Osteocyte (in vitro differentiated cells): ENCODE measurements around the gene DNAJB2. TPM values are rescaled to one million over a fixed set of nuclear protein-coding genes. Genes with fewer than 3 reads are reported as not detected.

Experiments used
- DNase-seq: peaks from one replicate; pipeline ENCODE4 v3.0.0; 2021; ENCODE audit warnings: mixed read lengths; ENCODE audit not compliant: unreplicated experiment; ENCODE audit errors: extremely low spot score
- H3K27ac Mint-ChIP-seq: one replicate; pipeline ENCODE4 v1.8.0; 2021; ENCODE audit warnings: mild to moderate bottlenecking, mixed read lengths; ENCODE audit not compliant: unreplicated experiment
- H3K27me3 Mint-ChIP-seq: one replicate; pipeline ENCODE4 v1.8.0; 2021; ENCODE audit warnings: mixed read lengths; ENCODE audit not compliant: unreplicated experiment
- H3K36me3 Mint-ChIP-seq: one replicate; pipeline ENCODE4 v1.8.0; 2021; ENCODE audit warnings: mixed read lengths; ENCODE audit not compliant: unreplicated experiment
- H3K4me1 Mint-ChIP-seq: one replicate; pipeline ENCODE4 v1.8.0; 2021; ENCODE audit warnings: mixed read lengths; ENCODE audit not compliant: unreplicated experiment
- H3K4me3 Mint-ChIP-seq: one replicate; pipeline ENCODE4 v1.8.0; 2021; ENCODE audit warnings: mild to moderate bottlenecking, moderate library complexity, mixed read lengths; ENCODE audit not compliant: unreplicated experiment
- H3K9me3 Mint-ChIP-seq: one replicate; pipeline ENCODE4 v1.8.0; 2021; ENCODE audit warnings: mixed read lengths; ENCODE audit not compliant: unreplicated experiment
- CTCF ChIP-seq: fragments of 200-600 bp; sonication (generic); IDR thresholded peaks from 2 replicates; pipeline ENCODE4 v1.5.0; 2021; ENCODE audit warnings: antibody characterized with exemption, mild to moderate bottlenecking, moderate library complexity
- total RNA-seq: library from RNA; stranded (reverse); gene quantifications from 2 replicates; pipeline ENCODE4 v1.2.1, GENCODE V29; 2021

The DNAJB2 gene
- total RNA-seq, 1 donor from 2014 or later: 43.3 TPM

DNA sequence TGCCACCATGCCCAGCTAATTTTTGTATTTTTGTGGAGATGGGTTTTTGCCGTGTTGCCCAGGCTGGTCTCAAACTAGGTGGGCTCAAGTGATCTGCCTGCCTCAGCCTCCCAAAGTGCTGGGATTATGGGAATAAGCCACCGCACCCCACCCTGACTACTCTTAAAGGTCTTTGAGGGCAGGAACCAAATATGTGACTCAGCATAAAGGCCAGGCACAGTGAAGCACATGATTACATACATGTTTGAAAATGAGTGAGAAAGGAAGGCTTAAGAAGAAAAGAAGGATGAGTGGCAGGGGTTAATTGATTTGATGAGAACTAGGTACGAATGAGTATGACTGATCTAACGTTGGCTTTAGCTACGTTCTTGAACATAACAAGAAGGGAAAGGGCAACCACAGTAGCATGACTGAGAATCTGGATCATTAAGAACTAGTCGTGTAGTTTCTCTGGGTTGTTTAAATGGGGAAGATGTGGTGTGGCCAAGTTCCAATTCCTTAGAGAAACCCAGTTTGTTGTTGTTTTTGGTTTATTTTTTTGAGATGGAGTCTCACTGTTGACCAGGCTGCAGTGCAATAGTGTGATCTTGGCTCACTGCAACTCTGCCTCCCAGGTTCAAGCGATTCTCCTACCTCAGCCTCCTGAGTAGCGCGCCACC, 46.6 kb downstream of the DNAJB2 start:
- Mint-ChIP-seq H3K27ac (no peak overlapping the region), H3K36me3 (no peaks in the 10 kb centered on the region), H3K4me1 (no peaks in the 10 kb centered on the region), H3K27me3 (peaks cover 49% of the 10 kb centered on the region), H3K4me3 (no peak overlapping the region), H3K9me3 (no peaks in the 10 kb centered on the region)
- no peak for TF ChIP-seq CTCF
- no peak for DNase-seq

GRCh38 chr2:219327719-219328118, 48.6 kb downstream of the DNAJB2 start:
- H3K27ac Mint-ChIP-seq: no peak overlapping the region
- H3K4me3 Mint-ChIP-seq: no peak overlapping the region

GRCh38 chr2:219331560-219332213, 52.5 kb downstream of the DNAJB2 start:
- Mint-ChIP-seq H3K36me3 (no peaks in the 10 kb centered on the region), H3K27ac (no peak overlapping the region), H3K4me1 (no peaks in the 10 kb centered on the region), H3K27me3 (peaks cover 63% of the 10 kb centered on the region), H3K4me3 (no peak overlapping the region), H3K9me3 (peaks cover 10% of the 10 kb centered on the region)
- no peak for DNase-seq
- no peak for TF ChIP-seq CTCF

More at GRCh38 chr2:219327719-219328118, 48.6 kb downstream of the DNAJB2 start:
- no peaks in the 10 kb centered on the region for H3K9me3 Mint-ChIP-seq
- no peaks in the 10 kb centered on the region for H3K36me3 Mint-ChIP-seq
- no peak for DNase-seq
- no peak for TF ChIP-seq CTCF
- peaks cover 53% of the 10 kb centered on the region for H3K27me3 Mint-ChIP-seq
- H3K4me1 Mint-ChIP-seq: no peaks in the 10 kb centered on the region

GRCh38 chr2:219332542-219332941, 53.4 kb downstream of the DNAJB2 start, which contains the start of gene RESP18:
TSS of gene RESP18 (minus strand) at chr2:219332744.
- DNase-seq: no peak
- Mint-ChIP-seq H3K36me3 (no peaks in the 10 kb centered on the region), H3K4me1 (no peaks in the 10 kb centered on the region), H3K4me3 (no peak within 1 kb of the TSS), H3K9me3 (peaks cover 12% of the 10 kb centered on the region), H3K27me3 (peaks cover 67% of the 10 kb centered on the region), H3K27ac (no peak within 1 kb of the TSS)
- no peak for TF ChIP-seq CTCF

GRCh38 chr2:219334076-219334475, 54.9 kb downstream of the DNAJB2 start:
- Mint-ChIP-seq H3K4me1 (no peaks in the 10 kb centered on the region), H3K36me3 (no peaks in the 10 kb centered on the region), H3K27ac (no peak overlapping the region), H3K4me3 (no peak overlapping the region), H3K9me3 (peaks cover 12% of the 10 kb centered on the region), H3K27me3 (peaks cover 75% of the 10 kb centered on the region)
- no peak for DNase-seq
- no peak for TF ChIP-seq CTCF
